ENCODE results near the gene ARID3C. TPM values are rescaled to one million over a fixed set of nuclear protein-coding genes. Genes with fewer than 3 reads are reported as not detected.

The ARID3C gene
- total and polyA plus RNA-seq, 2 donors from 2014 or later: not detected

DNA sequence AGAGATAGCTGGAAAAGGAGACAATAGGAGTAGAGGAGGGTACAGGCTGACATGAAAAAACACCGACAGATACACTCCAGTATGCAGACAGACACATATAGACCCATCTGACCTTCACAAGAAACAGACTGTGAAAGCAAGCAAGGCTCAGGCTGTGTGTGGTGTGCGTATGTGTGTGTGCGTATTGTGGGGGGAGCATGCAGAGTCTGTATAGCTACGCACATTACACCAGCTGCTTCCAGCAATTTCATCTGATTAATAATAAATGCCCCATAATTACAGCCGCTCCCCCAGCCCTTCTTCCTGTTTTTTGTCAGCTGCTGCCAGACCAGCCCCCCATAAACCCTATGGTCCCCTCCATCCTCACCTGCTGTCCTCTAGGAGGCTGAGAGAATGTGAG is 46.1 kb downstream of the ARID3C start:
- Histone ChIP-seq H3K4me1 (ENCODE audit: control insufficient read depth in 2 of 3, insufficient read depth in 2 of 3, low read depth in 1 of 3, low read length in 3 of 3) (no peaks in the 10 kb centered on the region), H3K27me3 (ENCODE audit: control insufficient read depth, insufficient read depth, low read length) (peaks cover 5% of the 10 kb centered on the region), H3K27ac (ENCODE audit: low read depth in 2 of 2, low read length in 2 of 2) (no peak overlapping the region), H3K4me3 (ENCODE audit: low read length in 3 of 3) (no peak overlapping the region), H3K9ac (ENCODE audit: low read length in 3 of 3) (no peak overlapping the region), H3K9me3 (ENCODE audit: control insufficient read depth in 2 of 3, insufficient read depth in 1 of 3, low read length in 3 of 3) (no peaks in the 10 kb centered on the region), H3K36me3 (ENCODE audit: control insufficient read depth in 2 of 3, insufficient read depth in 3 of 3, low read length in 3 of 3) (no peaks in the 10 kb centered on the region)
- TF ChIP-seq, protein P1, sequence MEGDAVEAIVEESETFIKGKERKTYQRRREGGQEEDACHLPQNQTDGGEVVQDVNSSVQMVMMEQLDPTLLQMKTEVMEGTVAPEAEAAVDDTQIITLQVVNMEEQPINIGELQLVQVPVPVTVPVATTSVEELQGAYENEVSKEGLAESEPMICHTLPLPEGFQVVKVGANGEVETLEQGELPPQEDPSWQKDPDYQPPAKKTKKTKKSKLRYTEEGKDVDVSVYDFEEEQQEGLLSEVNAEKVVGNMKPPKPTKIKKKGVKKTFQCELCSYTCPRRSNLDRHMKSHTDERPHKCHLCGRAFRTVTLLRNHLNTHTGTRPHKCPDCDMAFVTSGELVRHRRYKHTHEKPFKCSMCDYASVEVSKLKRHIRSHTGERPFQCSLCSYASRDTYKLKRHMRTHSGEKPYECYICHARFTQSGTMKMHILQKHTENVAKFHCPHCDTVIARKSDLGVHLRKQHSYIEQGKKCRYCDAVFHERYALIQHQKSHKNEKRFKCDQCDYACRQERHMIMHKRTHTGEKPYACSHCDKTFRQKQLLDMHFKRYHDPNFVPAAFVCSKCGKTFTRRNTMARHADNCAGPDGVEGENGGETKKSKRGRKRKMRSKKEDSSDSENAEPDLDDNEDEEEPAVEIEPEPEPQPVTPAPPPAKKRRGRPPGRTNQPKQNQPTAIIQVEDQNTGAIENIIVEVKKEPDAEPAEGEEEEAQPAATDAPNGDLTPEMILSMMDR (IDR thresholded peaks at IDR 0.05; ENCODE audit: borderline replicate concordance, extremely low read depth, insufficient read depth): no peak
- FAIRE-seq (no peak), DNase-seq (no peak)
- intact Hi-C loops (cut with DNase I): no loop called here

DNA sequence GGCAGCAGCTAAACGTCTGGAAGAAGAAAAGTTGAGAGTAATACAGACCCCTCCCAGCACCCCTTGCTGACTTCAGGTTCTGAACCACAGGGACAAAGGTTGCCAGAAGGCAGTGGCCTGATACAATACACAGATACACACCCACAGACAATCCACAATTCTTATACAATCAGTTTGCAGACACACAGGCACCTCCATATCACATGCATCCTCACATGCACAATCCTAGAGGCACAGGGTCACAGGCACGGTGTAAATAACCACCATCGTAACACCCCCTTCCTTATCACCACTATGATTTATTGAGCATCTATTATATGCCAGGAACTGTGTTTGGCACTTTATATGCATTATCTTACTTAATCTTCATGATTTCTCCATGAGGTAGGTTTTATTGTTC is 47.5 kb downstream of the ARID3C start:
- TF ChIP-seq, protein P1 (IDR thresholded peaks at IDR 0.05; ENCODE audit: borderline replicate concordance, extremely low read depth, insufficient read depth): no peak
- no peaks in the 10 kb centered on the region for H3K9me3 ChIP-seq (ENCODE audit: control insufficient read depth in 2 of 3, insufficient read depth in 1 of 3, low read length in 3 of 3)
- H3K4me3 ChIP-seq (ENCODE audit: low read length in 3 of 3): no peak overlapping the region
- H3K36me3 ChIP-seq (ENCODE audit: control insufficient read depth in 2 of 3, insufficient read depth in 3 of 3, low read length in 3 of 3): no peaks in the 10 kb centered on the region
- intact Hi-C loops (cut with DNase I): no loop called here
- no peak for FAIRE-seq
- H3K27ac ChIP-seq (ENCODE audit: low read depth in 2 of 2, low read length in 2 of 2): no peak overlapping the region
- no peaks in the 10 kb centered on the region for H3K4me1 ChIP-seq (ENCODE audit: control insufficient read depth in 2 of 3, insufficient read depth in 2 of 3, low read depth in 1 of 3, low read length in 3 of 3)
- DNase-seq: no peak
- peaks cover 2% of the 10 kb centered on the region for H3K27me3 ChIP-seq (ENCODE audit: control insufficient read depth, insufficient read depth, low read length)
- H3K9ac ChIP-seq (ENCODE audit: low read length in 3 of 3): no peak overlapping the region

DNA sequence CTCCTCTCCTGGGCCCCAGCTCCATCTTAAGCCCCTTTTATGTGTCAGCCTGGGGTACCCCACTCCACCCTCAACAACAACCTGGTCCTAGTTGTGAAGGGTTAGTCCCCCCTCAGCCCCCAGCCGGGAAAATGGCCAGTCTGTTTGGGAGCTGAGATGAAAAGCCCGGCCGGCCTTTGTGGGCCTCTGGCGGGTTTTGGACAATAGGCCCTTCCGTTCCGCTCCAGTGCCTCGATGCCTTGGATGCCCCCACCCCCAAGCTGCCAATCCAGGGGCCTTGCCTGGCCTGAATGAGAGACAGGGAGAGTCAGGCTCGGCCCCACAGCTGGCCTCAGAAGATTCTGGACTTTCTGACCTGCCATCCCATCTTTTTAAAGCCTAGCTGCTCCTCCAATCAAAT is 48.5 kb downstream of the ARID3C start:
- intact Hi-C loops (cut with DNase I): no loop called here
- FAIRE-seq: no peak
- DNase-seq: peak in 2 of 5 donors; percentile 23 to 57

More for the DNA sequence above, 48.5 kb downstream of the ARID3C start:
- peaks cover 0 to 2% (median 0%) of the 10 kb centered on the region in 3 donors for H3K4me1 ChIP-seq (ENCODE audit: control insufficient read depth in 2 of 3, insufficient read depth in 2 of 3, low read depth in 1 of 3, low read length in 3 of 3)
- H3K4me3 ChIP-seq (ENCODE audit: low read length in 3 of 3): no peak overlapping the region
- H3K27me3 ChIP-seq (ENCODE audit: control insufficient read depth, insufficient read depth, low read length): peaks cover 2% of the 10 kb centered on the region
- H3K36me3 ChIP-seq (ENCODE audit: control insufficient read depth in 2 of 3, insufficient read depth in 3 of 3, low read length in 3 of 3): no peaks in the 10 kb centered on the region
- no peak overlapping the region for H3K27ac ChIP-seq (ENCODE audit: low read depth in 2 of 2, low read length in 2 of 2)
- no peaks in the 10 kb centered on the region for H3K9me3 ChIP-seq (ENCODE audit: control insufficient read depth in 2 of 3, insufficient read depth in 1 of 3, low read length in 3 of 3)
- TF ChIP-seq, protein P1 (IDR thresholded peaks at IDR 0.05; ENCODE audit: borderline replicate concordance, extremely low read depth, insufficient read depth): no peak
- H3K9ac ChIP-seq (ENCODE audit: low read length in 3 of 3): no peak overlapping the region

Data from kidney (tissue), 14 donors.